GM04504 (cell line): ENCODE measurements around the gene HOXB2.

Experiments used
- DNase-seq: peaks from one replicate; pipeline ENCODE4 v3.0.0-alpha.2; 2012; ENCODE audit warnings: low read depth

HOXB2 gene

DNA sequence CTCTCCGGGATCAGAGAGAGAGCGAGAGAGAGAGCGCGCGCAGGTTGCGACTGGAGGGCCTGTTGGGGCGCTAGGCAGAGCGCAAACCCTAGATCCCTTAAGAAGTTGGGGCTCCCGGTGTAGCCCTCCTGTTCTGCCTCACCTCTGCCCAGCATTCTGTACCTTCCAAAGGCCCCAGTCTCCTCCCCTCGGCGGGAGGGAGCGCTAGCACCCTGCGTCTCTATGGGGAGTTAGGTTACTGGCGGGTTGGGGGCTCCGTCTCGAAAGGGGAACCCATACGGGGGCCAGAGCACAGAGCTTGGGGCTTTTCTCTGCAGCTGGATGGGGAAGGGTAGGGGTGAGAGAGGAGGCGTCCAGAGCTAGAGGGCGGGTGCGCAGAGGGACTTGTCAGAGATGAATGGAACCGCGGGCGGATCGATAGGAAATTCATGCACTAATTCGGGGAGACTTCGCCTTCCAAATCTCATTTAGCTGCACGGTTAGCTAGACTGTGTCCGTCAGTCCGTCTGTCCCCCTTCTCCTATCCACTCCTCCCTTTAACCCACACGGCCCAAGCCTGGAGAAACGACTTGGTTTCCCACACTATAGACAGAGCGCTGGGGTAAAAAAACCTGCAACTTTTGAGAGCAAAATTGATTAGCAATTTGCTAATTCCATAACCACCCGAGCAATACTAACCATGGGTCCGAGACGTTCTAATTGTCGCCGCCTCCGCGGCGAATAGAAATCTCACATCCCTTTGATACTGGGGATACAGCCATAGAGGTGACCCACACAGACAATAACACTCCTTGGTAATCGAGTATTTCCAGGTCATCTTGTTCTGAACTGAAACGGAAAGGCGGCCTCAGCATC is 33.9 kb upstream of the HOXB2 start:
- no peak for DNase-seq

DNA sequence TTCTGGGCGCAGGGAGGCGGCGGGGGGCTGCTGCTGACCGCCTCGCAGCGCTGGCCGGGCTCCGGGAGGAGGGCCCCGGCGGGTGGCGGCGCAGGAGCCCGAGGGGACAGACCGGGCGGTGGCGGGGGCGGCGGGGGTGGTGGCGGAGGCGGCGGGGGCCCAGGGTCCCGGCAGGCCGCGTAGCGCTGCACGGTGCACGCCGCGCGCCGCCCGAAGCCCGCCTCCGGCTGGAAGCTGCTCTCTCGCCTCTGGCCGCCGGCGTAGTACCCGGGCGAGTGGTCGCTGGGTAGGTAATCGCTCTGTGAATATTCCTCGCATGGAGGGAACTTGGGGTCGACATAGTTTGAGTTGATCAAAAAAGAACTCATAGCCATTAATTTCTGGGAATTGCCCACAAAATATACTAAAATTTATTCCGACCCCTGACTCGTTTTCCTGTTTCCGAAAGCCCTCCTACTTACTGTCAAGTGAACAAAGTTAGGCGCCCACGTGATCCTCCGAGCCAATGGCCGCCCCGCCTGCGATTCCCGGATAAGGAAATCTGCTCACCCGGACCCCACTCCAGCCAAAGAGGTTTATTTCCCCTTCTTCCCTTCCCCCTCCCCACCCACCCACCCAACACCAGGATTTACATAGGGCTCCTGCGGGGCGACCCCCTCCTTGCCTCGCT is 33.2 kb upstream of the HOXB2 start, which contains the start of gene HOXB4:
TSS of gene HOXB4 (minus strand) at position 405 of the 670 bp plus-strand sequence. CDS start at position 374, 31 bp downstream.
- DNase-seq = no peak

DNA sequence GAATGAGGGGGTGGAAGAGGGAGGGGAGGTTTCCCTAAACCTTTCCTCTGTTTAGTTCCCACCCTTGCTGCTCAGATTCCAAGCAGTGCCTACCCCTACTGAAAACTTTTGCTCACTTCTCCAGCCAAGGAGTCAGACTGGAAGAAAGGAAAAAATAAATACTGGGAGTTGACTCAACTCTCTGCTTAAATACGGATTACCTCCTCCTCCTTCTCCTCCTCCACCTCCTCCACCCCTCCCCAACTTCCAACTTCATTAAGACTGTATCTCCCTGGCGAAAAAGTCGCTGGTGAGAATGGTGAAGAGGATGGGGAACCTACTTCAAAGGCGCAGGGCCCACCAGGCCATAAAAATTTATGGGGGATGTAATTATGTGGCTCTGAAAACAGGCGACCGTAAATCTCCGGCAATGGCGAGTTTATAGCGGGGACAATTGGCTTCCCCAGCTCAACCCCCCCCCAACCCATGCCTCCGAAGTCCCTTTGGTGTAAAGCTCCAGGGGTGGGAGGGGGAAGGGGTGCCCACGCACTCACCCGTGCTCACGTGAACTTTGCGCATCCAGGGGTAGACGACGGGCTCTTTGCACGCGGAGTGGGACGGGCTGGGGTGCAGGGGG is 32.5 kb upstream of the HOXB2 start:
- no peak for DNase-seq

GRCh38 chr17:48576479-48577309 is 31.8 kb upstream of the HOXB2 start:
- no peak for DNase-seq

GRCh38 chr17:48575673-48576478 is 31.0 kb upstream of the HOXB2 start:
- DNase-seq = no peak

GRCh38 chr17:48575066-48575582 is 30.2 kb upstream of the HOXB2 start:
- DNase-seq = peak; percentile 74

GRCh38 chr17:48574505-48575065 is 29.7 kb upstream of the HOXB2 start:
- no peak for DNase-seq

GRCh38 chr17:48571826-48572417 is 27.0 kb upstream of the HOXB2 start:
- no peak for DNase-seq

- no peak for DNase-seq
Measured at GRCh38 chr17:48571024-48571818, 26.3 kb upstream of the HOXB2 start.

DNA sequence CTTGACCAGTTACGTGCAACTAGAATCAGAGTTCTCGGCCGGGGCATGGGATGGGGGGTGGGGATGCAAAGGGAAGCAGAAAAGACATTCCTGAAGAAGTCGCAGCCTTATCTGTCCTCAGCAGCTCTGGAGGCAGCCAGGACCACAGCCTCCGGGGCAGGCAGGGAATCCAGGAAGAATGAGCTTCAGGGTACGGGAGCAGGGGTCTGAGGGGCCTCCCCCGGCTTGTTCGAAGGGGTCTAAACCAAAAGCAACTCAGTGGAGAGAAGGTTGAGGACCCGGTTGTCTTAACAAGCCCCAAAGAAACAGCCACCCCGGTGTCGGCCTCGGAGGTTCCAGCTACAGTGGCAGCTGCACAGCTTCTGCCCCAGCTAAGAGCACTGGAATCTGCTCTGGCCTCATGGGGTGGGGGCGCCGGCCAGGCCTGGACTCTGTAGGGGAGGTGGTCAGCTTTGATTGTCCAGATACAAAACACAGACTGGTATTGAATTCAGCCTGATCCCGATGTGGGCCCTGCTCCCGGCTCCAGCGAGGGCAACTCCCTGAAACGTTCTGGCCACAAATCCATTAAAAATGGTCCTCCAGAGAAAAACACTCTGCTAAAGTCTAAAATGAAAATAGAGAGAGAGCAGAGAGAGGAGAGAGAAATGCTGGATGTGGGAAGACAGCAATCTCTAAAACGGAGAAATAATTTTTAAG is 25.6 kb upstream of the HOXB2 start:
- DNase-seq = no peak

DNA sequence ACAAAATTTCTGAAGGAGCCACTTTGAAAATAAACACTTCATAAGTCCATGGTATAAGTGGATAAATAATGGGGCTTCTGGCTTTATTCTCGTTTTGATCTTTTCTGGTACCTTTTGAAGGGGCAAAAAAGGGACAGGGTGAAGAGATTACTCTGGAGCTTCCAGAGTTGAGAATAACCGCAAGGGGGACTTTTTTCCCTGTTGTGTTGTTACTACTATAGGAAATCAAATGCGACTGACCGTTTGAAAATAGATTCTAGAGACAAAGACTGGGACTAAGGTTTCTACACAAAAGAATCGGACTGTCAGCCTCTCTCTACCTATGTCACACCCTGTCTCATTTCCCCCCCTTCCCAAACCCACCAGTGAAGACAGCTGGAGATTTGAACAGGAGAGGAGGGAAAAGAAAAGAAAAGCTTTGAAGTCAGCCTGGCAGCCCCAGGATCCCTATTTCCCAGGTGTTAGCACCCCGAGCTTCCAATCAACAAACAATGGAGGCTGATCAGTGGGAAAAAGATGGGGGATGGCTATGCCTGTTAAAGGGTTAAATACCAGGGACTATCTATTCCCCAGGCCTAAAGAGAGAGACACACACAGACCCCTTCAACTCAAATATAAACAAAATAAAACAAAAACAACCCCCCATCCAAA is 24.9 kb upstream of the HOXB2 start:
- DNase-seq = no peak

DNA sequence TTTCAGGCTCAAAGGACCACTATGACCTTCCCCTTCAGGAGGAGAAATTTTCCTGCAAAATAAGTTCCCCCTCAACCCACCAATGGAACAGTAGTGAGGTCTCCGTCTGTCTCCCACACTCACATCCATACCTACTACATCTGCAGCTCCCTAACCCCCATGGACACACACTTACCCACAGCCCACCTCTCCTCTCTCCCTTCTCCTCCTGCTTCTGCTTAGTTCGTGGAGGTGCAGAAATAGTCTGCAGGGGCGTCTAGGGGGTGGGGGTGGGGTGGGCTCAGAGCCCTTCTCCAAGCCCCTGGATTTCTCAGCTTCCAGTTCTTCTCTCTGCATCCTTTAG is 24.3 kb upstream of the HOXB2 start:
- DNase-seq = no peak

- no peak for DNase-seq
Measured at GRCh38 chr17:48568499-48569239, 23.8 kb upstream of the HOXB2 start.

- no peak for DNase-seq
Measured at GRCh38 chr17:48567646-48568354, 22.9 kb upstream of the HOXB2 start.

DNA sequence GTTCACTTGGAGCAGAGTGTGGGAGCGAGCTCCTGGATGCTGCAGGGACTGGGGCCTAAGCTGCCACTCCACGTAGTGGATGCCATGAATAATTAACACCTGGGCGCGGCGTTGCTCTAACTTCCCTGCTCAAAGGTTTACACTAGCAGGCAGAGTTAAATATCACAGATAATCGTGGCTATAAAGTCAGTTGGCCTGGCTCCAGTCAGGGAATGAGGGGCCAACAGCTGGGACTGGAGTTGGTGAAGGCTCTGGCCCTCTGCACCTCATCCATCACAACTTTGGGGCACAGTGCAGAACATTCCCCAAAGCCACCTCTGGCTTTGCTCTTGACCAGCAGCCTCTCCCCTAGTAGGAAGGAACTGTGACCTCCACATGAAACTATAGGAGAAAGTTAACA is 22.3 kb upstream of the HOXB2 start:
- DNase-seq = no peak

DNA sequence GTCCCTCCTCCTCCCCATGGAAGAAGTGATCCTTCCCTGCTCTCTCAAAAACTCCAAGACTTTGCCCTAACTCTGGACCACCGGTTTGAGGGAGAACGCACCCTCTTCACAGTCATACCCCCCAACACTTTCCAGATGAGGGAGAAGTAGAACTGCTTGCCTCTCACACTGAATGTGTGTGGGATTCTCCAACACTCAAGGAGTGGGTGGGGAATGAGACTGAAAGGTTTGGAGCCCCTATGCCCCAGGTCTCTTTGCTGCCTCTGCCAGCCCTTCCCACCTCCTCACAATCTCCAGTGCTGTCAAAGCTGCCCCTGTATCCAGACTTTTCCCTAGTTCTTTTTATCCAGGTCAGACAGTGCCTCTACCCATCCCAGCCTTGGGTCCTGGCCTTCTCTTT is 21.8 kb upstream of the HOXB2 start:
- no peak for DNase-seq
